ENCODE results near the gene KIRREL3. TPM values are rescaled to one million over a fixed set of nuclear protein-coding genes. Genes with fewer than 3 reads are reported as not detected.

KIRREL3 gene
- polyA plus RNA-seq, 2 of the 4 experiments (the other 2 are of a cell fraction): 3.0 to 11.0 TPM

- ChIA-PET POLR2A (no interaction called here), CTCF (no interaction called here)
- Histone ChIP-seq H3K27ac (no peak overlapping the region), H3K4me1 (no peaks in the 10 kb centered on the region), H3K4me2 (no peak overlapping the region), H3K4me3 (no peak overlapping the region), H3K9me3 (no peaks in the 10 kb centered on the region)
- FAIRE-seq (no peak), DNase-seq (ENCODE audit: low read depth in 1 of 2, low spot score in 1 of 2) (no peak), ATAC-seq (no peak)
- 63% methylated on average over 5 of the region's 5 CpGs for WGBS (ENCODE audit: missing lambda C conversion rate)
- no peak for TF ChIP-seq KDM5A (IDR thresholded peaks at IDR 0.05)
- no peak for TF ChIP-seq HOXA7 (CRISPR knock-in tag; IDR thresholded peaks at IDR 0.05)
- no peak for TF ChIP-seq GATA3 (IDR thresholded peaks at IDR 0.05; ENCODE audit: borderline replicate concordance)
- no peak for TF ChIP-seq CEBPB (IDR thresholded peaks at IDR 0.05)
- TF ChIP-seq NPAS2 (CRISPR knock-in tag; IDR thresholded peaks at IDR 0.05; ENCODE audit: borderline replicate concordance): no peak
- TF ChIP-seq, protein P1, sequence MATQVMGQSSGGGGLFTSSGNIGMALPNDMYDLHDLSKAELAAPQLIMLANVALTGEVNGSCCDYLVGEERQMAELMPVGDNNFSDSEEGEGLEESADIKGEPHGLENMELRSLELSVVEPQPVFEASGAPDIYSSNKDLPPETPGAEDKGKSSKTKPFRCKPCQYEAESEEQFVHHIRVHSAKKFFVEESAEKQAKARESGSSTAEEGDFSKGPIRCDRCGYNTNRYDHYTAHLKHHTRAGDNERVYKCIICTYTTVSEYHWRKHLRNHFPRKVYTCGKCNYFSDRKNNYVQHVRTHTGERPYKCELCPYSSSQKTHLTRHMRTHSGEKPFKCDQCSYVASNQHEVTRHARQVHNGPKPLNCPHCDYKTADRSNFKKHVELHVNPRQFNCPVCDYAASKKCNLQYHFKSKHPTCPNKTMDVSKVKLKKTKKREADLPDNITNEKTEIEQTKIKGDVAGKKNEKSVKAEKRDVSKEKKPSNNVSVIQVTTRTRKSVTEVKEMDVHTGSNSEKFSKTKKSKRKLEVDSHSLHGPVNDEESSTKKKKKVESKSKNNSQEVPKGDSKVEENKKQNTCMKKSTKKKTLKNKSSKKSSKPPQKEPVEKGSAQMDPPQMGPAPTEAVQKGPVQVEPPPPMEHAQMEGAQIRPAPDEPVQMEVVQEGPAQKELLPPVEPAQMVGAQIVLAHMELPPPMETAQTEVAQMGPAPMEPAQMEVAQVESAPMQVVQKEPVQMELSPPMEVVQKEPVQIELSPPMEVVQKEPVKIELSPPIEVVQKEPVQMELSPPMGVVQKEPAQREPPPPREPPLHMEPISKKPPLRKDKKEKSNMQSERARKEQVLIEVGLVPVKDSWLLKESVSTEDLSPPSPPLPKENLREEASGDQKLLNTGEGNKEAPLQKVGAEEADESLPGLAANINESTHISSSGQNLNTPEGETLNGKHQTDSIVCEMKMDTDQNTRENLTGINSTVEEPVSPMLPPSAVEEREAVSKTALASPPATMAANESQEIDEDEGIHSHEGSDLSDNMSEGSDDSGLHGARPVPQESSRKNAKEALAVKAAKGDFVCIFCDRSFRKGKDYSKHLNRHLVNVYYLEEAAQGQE (IDR thresholded peaks at IDR 0.05): no peak
- TF ChIP-seq NR3C1 (IDR thresholded peaks at IDR 0.05): no peak
- no peak for TF ChIP-seq SREBF2 (IDR thresholded peaks at IDR 0.05)
- no peak for TF ChIP-seq CHD2 (IDR thresholded peaks at IDR 0.05; ENCODE audit: low read length, partially characterized antibody)
- TF ChIP-seq POLR2AphosphoS2 (conservative IDR thresholded peaks at IDR 0.05; ENCODE audit: low read length): no peak
- no peak for TF ChIP-seq RAD21 (conservative IDR thresholded peaks at IDR 0.05 in 1 of 2, IDR thresholded peaks at IDR 0.05 in 1 of 2)
- TF ChIP-seq, protein P2, sequence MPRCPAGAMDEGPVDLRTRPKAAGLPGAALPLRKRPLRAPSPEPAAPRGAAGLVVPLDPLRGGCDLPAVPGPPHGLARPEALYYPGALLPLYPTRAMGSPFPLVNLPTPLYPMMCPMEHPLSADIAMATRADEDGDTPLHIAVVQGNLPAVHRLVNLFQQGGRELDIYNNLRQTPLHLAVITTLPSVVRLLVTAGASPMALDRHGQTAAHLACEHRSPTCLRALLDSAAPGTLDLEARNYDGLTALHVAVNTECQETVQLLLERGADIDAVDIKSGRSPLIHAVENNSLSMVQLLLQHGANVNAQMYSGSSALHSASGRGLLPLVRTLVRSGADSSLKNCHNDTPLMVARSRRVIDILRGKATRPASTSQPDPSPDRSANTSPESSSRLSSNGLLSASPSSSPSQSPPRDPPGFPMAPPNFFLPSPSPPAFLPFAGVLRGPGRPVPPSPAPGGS (IDR thresholded peaks at IDR 0.05): no peak
- TF ChIP-seq ZSCAN20 (CRISPR knock-in tag; IDR thresholded peaks at IDR 0.05): no peak
- no peak for TF ChIP-seq RNF2 (IDR thresholded peaks at IDR 0.05; ENCODE audit: borderline replicate concordance, low read depth)
- no peak for TF ChIP-seq ZFP36 (IDR thresholded peaks at IDR 0.05; ENCODE audit: borderline replicate concordance, partially characterized antibody)
Observed at GRCh38 chr11:126669416-126669815, 331.2 kb downstream of the KIRREL3 start.

DNA sequence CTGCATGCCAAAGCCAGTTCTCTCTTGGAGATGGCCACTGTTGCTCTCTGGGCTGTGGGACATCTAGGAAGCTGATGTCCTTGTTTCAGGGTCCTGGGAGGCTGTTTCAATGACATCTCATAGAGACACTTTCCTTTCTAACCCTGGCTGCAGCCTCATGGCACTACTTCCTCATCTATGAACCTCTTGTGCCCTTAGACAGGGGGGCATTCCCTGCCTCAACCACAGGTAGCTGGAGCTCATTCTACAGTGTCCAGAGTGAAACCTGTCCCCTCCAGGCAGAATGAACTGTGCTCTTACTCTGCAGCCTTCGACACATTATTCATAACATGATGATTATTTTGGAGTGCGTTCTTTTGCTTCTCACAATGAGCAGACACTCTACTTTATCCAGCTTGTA is 335.9 kb downstream of the KIRREL3 start:
- no peak for DNase-seq (ENCODE audit: low read depth in 1 of 2, low spot score in 1 of 2)
- ChIA-PET POLR2A (no interaction called here), CTCF (no interaction called here)
- no peak overlapping the region for H3K4me3 ChIP-seq
- H3K27ac ChIP-seq: no peak overlapping the region
- H3K9me3 ChIP-seq: no peaks in the 10 kb centered on the region
- ATAC-seq: no peak
- H3K4me1 ChIP-seq: no peaks in the 10 kb centered on the region
- no peak for FAIRE-seq
- H3K4me2 ChIP-seq: no peak overlapping the region
- TF ChIP-seq KDM5A (IDR thresholded peaks at IDR 0.05): no peak
- WGBS (ENCODE audit: missing lambda C conversion rate): 70% methylated on average over 2 of the region's 2 CpGs

DNA sequence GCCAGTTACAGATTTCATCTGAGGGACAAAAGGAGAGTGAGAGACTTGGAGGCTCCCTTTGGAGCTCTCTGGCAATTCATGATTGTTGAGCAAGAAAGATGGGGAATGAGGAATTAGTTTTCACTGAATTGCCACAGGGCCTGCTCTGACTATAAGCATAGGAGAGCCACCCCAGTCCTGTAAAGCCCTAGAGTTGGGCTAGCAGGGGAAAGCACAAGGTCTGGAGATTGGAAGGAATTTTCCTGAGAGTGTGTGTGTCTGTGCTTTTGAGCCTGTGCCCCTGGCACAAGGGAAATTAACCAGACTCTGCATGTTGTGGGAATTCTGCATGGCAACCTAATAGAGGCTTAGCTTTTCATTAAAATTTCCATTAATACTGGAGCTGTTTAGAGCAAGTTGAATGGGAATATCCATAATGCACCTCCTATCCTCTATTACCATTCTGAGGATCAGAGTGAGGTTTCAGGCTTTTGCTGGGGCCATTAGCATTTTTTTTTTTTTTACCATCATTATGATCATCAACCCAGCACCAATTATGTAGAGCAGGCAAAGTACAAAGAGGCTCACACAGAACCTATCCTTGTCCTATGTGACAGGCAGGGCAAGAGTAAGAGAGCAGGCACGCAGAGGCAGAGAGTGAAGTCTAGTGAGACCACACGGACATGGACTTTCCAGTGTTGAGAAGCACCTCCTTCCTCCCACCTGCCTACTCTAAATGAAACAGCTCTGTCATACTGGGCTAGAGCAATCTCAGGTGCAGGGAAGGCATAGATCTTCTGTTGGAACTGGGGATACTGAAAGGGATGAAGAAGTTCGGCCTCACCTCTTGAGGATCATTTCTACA is 336.6 kb downstream of the KIRREL3 start:
- Histone ChIP-seq H3K4me1 (no peaks in the 10 kb centered on the region), H3K4me3 (no peak overlapping the region), H3K9me3 (no peaks in the 10 kb centered on the region), H3K4me2 (no peak overlapping the region), H3K27ac (no peak overlapping the region)
- ChIA-PET POLR2A (no interaction called here), CTCF (no interaction called here)
- 77% methylated on average over 3 of the region's 3 CpGs for WGBS (ENCODE audit: missing lambda C conversion rate)
- ATAC-seq (no peak), DNase-seq (ENCODE audit: low read depth in 1 of 2, low spot score in 1 of 2) (no peak), FAIRE-seq (no peak)
- no peak for TF ChIP-seq FOSL2 (IDR thresholded peaks at IDR 0.05)
- no peak for TF ChIP-seq FOSL2 (CRISPR knock-in tag; IDR thresholded peaks at IDR 0.05)
- no peak for TF ChIP-seq FOSB (CRISPR knock-in tag; IDR thresholded peaks at IDR 0.05)
- no peak for TF ChIP-seq RFX5 (IDR thresholded peaks at IDR 0.05)
- TF ChIP-seq HMGXB4 (CRISPR knock-in tag; IDR thresholded peaks at IDR 0.05; ENCODE audit: borderline replicate concordance): no peak
- TF ChIP-seq CBX8 (IDR thresholded peaks at IDR 0.05): no peak
- TF ChIP-seq, protein P2 (IDR thresholded peaks at IDR 0.05): no peak
- no peak for TF ChIP-seq GATA3 (IDR thresholded peaks at IDR 0.05; ENCODE audit: borderline replicate concordance)
- no peak for TF ChIP-seq PBX3 (IDR thresholded peaks at IDR 0.05)
- TF ChIP-seq JUN (IDR thresholded peaks at IDR 0.05): no peak
- TF ChIP-seq CEBPB (IDR thresholded peaks at IDR 0.05): no peak

All from A549 (cell line).